GM13977 (cell line): Measurements from ENCODE around the gene FARS2.

ENCODE experiments used
- DNase-seq: peaks from one replicate; pipeline ENCODE4 v3.0.0; 2012; ENCODE audit warnings: low spot score
- in situ Hi-C: fragments of 300-500 bp; cut with MboI; formaldehyde crosslinking; loops from one replicate; pipeline ENCODE4 v1.12.0; 2022; ENCODE audit warnings: low sequenced_read_pairs, low pct_unique_long_range_greater_than_20kb, mixed read lengths, inconsistent platforms; ENCODE audit not compliant: unreplicated experiment
- TF ChIP-seq, protein P1 (sequence below): IDR thresholded peaks from 2 replicates; pipeline ENCODE4 v1.5.1; 2012; ENCODE audit warnings: mild to moderate bottlenecking, control low read depth; ENCODE audit not compliant: insufficient read depth; ENCODE audit errors: extremely low read depth, missing control alignments

FARS2 gene

DNA sequence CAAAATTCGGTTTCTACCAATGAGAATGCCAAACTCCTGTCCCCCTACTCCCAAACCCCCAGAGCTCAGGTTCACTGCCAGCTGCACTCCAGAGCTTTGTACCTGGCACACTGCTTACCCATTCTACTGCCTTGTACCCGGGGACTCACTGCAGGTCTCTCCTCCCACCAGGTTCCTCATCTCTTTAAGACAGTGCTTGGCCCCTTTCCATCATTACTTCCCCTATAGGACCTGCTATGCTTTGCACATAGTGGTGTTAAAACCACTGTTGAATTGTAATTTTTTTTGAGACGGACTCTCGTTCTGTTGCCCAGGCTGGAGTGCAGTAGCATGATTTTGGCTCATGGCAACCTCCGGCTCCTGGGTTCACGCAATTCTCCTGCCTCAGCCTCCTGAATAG lies 26.4 kb upstream of the FARS2 start:
- in situ Hi-C loops, result no loop called here
- TF ChIP-seq, protein P1, sequence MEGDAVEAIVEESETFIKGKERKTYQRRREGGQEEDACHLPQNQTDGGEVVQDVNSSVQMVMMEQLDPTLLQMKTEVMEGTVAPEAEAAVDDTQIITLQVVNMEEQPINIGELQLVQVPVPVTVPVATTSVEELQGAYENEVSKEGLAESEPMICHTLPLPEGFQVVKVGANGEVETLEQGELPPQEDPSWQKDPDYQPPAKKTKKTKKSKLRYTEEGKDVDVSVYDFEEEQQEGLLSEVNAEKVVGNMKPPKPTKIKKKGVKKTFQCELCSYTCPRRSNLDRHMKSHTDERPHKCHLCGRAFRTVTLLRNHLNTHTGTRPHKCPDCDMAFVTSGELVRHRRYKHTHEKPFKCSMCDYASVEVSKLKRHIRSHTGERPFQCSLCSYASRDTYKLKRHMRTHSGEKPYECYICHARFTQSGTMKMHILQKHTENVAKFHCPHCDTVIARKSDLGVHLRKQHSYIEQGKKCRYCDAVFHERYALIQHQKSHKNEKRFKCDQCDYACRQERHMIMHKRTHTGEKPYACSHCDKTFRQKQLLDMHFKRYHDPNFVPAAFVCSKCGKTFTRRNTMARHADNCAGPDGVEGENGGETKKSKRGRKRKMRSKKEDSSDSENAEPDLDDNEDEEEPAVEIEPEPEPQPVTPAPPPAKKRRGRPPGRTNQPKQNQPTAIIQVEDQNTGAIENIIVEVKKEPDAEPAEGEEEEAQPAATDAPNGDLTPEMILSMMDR, result no peak
- DNase-seq, result no peak

GRCh38 chr6:5235830-5236229 lies 25.5 kb upstream of the FARS2 start:
- DNase-seq, result no peak
- in situ Hi-C loops, result no loop called here
- TF ChIP-seq, protein P1, result no peak

- DNase-seq, result no peak
- in situ Hi-C loops, result no loop called here
- TF ChIP-seq, protein P1, result no peak
These were observed 23.5 kb upstream of the FARS2 start for GRCh38 chr6:5237805-5238204.

DNA sequence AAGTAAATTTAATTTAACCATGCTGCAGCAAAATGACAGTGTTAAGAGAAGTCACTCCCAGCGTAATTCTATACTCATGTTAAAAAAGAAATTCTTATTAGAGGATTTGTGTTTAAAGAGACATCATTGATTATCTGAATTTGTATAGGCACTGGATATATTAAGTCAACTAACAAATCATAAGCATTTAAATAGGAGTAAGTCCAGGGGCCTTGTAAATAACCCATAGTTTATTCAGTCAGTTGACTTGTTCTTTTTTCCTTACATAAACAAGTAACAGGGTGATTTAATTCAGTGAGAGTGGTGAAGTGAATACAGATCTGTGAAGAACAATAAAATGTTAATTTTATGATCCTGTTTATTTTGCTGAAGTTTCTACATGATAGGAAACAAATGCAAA lies 23.0 kb upstream of the FARS2 start:
- in situ Hi-C loops, result no loop called here
- TF ChIP-seq, protein P1, result no peak
- no peak for DNase-seq

DNA sequence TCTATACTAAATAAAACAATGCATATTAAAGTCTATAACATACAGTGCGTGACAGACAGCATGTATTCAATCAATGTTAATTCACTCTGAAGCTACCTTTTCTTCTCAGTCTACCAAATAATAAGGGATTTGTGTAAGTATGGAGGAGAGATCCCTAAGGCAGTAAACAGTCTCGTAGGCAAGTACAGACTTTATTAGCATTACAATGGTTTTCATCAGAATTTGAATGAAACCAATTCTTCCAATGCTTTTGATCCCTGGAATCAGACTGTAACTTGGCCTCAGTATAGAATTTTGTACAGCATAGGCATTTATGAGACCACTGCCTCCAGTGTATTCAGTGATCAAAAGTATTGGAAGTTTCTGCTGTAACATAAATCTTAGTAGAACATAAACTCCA lies 20.1 kb upstream of the FARS2 start:
- in situ Hi-C loops, result no loop called here
- DNase-seq, result no peak

GRCh38 chr6:5243069-5243468 lies 18.2 kb upstream of the FARS2 start:
- TF ChIP-seq, protein P1, result no peak
- no peak for DNase-seq
- in situ Hi-C loops, result no loop called here

More for the DNA sequence above, 20.1 kb upstream of the FARS2 start:
- TF ChIP-seq, protein P1, result no peak
